HepG2 (cell line): Measurements from ENCODE around the gene CCDC83. TPM values are rescaled to one million over a fixed set of nuclear protein-coding genes. Genes with fewer than 3 reads are reported as not detected.

Experiments used
- ADNP ChIP-seq: sonication (generic); formaldehyde crosslinking; IDR thresholded peaks from 2 replicates; pipeline ENCODE4 v1.4.0; 2020; ENCODE audit warnings: missing genetic modification reagents
- CBX5 ChIP-seq: sonication (generic); formaldehyde crosslinking; IDR thresholded peaks from 2 replicates; pipeline ENCODE4 v1.4.0; 2020; ENCODE audit warnings: missing genetic modification reagents, borderline replicate concordance
- CENPX ChIP-seq: sonication (generic); formaldehyde crosslinking; IDR thresholded peaks from 2 replicates; pipeline ENCODE4 v1.9.0; 2021; ENCODE audit warnings: mild to moderate bottlenecking, missing genetic modification reagents, moderate library complexity
- ELF1 ChIP-seq: sonication (generic); formaldehyde crosslinking; IDR thresholded peaks from 2 replicates; pipeline ENCODE4 v1.4.0; 2020; ENCODE audit warnings: missing genetic modification reagents
- ELF4 ChIP-seq: sonication (generic); formaldehyde crosslinking; IDR thresholded peaks from 2 replicates; pipeline ENCODE4 v1.5.0; 2020; ENCODE audit warnings: missing genetic modification reagents, mild to moderate bottlenecking, moderate library complexity, borderline replicate concordance
- HNRNPL ChIP-seq: fragments of 200-400 bp; formaldehyde crosslinking; IDR thresholded peaks from 2 replicates; pipeline ENCODE4 v1.6.1; 2017; ENCODE audit warnings: mild to moderate bottlenecking, low read depth, low read length
- MAFF ChIP-seq: IDR thresholded peaks from 2 replicates; pipeline ENCODE4 v1.6.1; 2011; ENCODE audit warnings: low read depth, low read length, improper control_type of control experiment
- NPAS2 ChIP-seq: sonication (generic); formaldehyde crosslinking; IDR thresholded peaks from 2 replicates; pipeline ENCODE4 v1.8.0; 2022; ENCODE audit warnings: mild to moderate bottlenecking, missing genetic modification reagents, borderline replicate concordance
- NR3C1 ChIP-seq: sonication (generic); formaldehyde crosslinking; IDR thresholded peaks from 2 replicates; pipeline ENCODE4 v1.4.0; 2020; ENCODE audit warnings: missing genetic modification reagents
- POGZ ChIP-seq: sonication (generic); formaldehyde crosslinking; IDR thresholded peaks from 2 replicates; pipeline ENCODE4 v1.4.0; 2020; ENCODE audit warnings: mild to moderate bottlenecking, missing genetic modification reagents
- POLR2G ChIP-seq: fragments of 200-400 bp; formaldehyde crosslinking; IDR thresholded peaks from 2 replicates; pipeline ENCODE4 v1.6.1; 2018; ENCODE audit warnings: mild to moderate bottlenecking, low read depth, low read length, moderate library complexity
- RCOR2 ChIP-seq: IDR thresholded peaks from 2 replicates; pipeline ENCODE4 v1.6.1; 2016; ENCODE audit warnings: missing biosample characterization, missing genetic modification reagents
- SMAD1 ChIP-seq: sonication (generic); formaldehyde crosslinking; IDR thresholded peaks from 2 replicates; pipeline ENCODE4 v1.4.0; 2020; ENCODE audit warnings: missing genetic modification reagents, low read depth, mild to moderate bottlenecking, borderline replicate concordance
- SMARCC2 ChIP-seq: fragments of 450-650 bp; IDR thresholded peaks from 2 replicates; pipeline ENCODE4 v1.6.1; 2017; ENCODE audit warnings: antibody characterized with exemption, mild to moderate bottlenecking
- SNAPC2 ChIP-seq: sonication (generic); formaldehyde crosslinking; IDR thresholded peaks from 2 replicates; pipeline ENCODE4 v1.8.1; 2022; ENCODE audit warnings: mild to moderate bottlenecking, missing genetic modification reagents
- SP4 ChIP-seq: sonication (generic); formaldehyde crosslinking; IDR thresholded peaks from 2 replicates; pipeline ENCODE4 v1.8.1; 2023; ENCODE audit warnings: mild to moderate bottlenecking, missing genetic modification reagents
- TBP ChIP-seq: sonication (generic); formaldehyde crosslinking; IDR thresholded peaks from 2 replicates; pipeline ENCODE4 v1.5.0; 2020; ENCODE audit warnings: missing genetic modification reagents
- ZBTB1 ChIP-seq: sonication (generic); formaldehyde crosslinking; IDR thresholded peaks from 2 replicates; pipeline ENCODE4 v1.4.0; 2020; ENCODE audit warnings: missing genetic modification reagents, borderline replicate concordance
- ZFP62 ChIP-seq: sonication (generic); formaldehyde crosslinking; IDR thresholded peaks from 2 replicates; pipeline ENCODE4 v1.4.0; 2020; ENCODE audit warnings: missing genetic modification reagents
- ZNF24 ChIP-seq: fragments of 450-650 bp; IDR thresholded peaks from 2 replicates; pipeline ENCODE4 v1.6.1; 2017; ENCODE audit warnings: antibody characterized with exemption, mild to moderate bottlenecking
- ZNF335 ChIP-seq: sonication (generic); formaldehyde crosslinking; IDR thresholded peaks from 2 replicates; pipeline ENCODE4 v1.4.0; 2020; ENCODE audit warnings: missing genetic modification reagents
- ZNF543 ChIP-seq: sonication (generic); formaldehyde crosslinking; IDR thresholded peaks from 2 replicates; pipeline ENCODE4 v1.4.0; 2020; ENCODE audit warnings: mild to moderate bottlenecking, missing genetic modification reagents
- ZNF576 ChIP-seq: sonication (generic); formaldehyde crosslinking; IDR thresholded peaks from 2 replicates; pipeline ENCODE4 v1.4.0; 2020; ENCODE audit warnings: mild to moderate bottlenecking, missing genetic modification reagents
- ZNF577 ChIP-seq: sonication (generic); formaldehyde crosslinking; IDR thresholded peaks from 2 replicates; pipeline ENCODE4 v1.4.0; 2020; ENCODE audit warnings: mild to moderate bottlenecking, low read depth, missing genetic modification reagents, borderline replicate concordance
- ZNF782 ChIP-seq: sonication (generic); formaldehyde crosslinking; IDR thresholded peaks from 2 replicates; pipeline ENCODE4 v1.4.0; 2020; ENCODE audit warnings: missing genetic modification reagents, mild to moderate bottlenecking, borderline replicate concordance
- polyA plus RNA-seq, 8 experiments: library from polyadenylated mRNA; depleted of rRNA in 3 of 8; stranded (reverse) in 7 of 8; unstranded in 1 of 8; fragments of >200 nt; fragmentation: Illumina TruSeq in 4 of 8; extraction: Trizol in 4 of 8; gene quantifications; 2 replicates each; pipeline versions ENCODE4 v1.2.1 to v1.2.3, GENCODE V29; 2011 to 2016; ENCODE audit warnings: low read depth in 4 of 8, missing spikeins in 1 of 8, mixed read lengths in 1 of 8; ENCODE audit not compliant: insufficient read depth in 1 of 8
- total RNA-seq, 5 experiments: library from RNA; depleted of rRNA; stranded (reverse); fragments of >200 nt; fragmentation: Illumina TruSeq; extraction: Trizol; gene quantifications; 2 replicates each; pipeline ENCODE4 v1.2.3, GENCODE V29; 2016; ENCODE audit warnings: low read depth in 1 of 5
- TF ChIP-seq, protein P1 (sequence below), 2 experiments: sonication (generic) in 1 of 2; formaldehyde crosslinking in 1 of 2; IDR thresholded peaks; 2 replicates each; pipeline versions ENCODE4 v1.5.1 to v1.6.1; 2011 to 2020; ENCODE audit warnings: borderline replicate concordance in 1 of 2, low read depth in 1 of 2, low read length in 1 of 2, mild to moderate bottlenecking in 1 of 2, missing genetic modification reagents in 1 of 2, moderate library complexity in 1 of 2
- TF ChIP-seq, protein P2 (sequence below): sonication (generic); formaldehyde crosslinking; IDR thresholded peaks from 2 replicates; pipeline ENCODE4 v1.4.0; 2020; ENCODE audit warnings: missing genetic modification reagents

The CCDC83 gene
- total and polyA plus RNA-seq, 2 of the 13 experiments (the other 11 are each of a cell fraction or from before 2014, with no cell fraction given) = not detected

- TF ChIP-seq, protein P1, sequence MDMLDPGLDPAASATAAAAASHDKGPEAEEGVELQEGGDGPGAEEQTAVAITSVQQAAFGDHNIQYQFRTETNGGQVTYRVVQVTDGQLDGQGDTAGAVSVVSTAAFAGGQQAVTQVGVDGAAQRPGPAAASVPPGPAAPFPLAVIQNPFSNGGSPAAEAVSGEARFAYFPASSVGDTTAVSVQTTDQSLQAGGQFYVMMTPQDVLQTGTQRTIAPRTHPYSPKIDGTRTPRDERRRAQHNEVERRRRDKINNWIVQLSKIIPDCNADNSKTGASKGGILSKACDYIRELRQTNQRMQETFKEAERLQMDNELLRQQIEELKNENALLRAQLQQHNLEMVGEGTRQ (IDR thresholded peaks at IDR 0.05; ENCODE audit: low read depth, low read length) = no peak
- TF ChIP-seq, protein P1 (CRISPR knock-in tag; IDR thresholded peaks at IDR 0.05; ENCODE audit: borderline replicate concordance) = no peak; the same call in 1 of the 2 replicates
- TF ChIP-seq RCOR2 (CRISPR knock-in tag) (0 out of 2 replicates have a peak, but pooled peaks have one; percentile 58), ZNF24 (0 out of 2 replicates have a peak, but pooled peaks have one; percentile 15), ZNF543 (CRISPR knock-in tag) (no peak), ZNF577 (no peak), CBX5 (CRISPR knock-in tag) (peak; percentile 66), ZBTB1 (CRISPR knock-in tag) (no peak), HNRNPL (0 out of 2 replicates have a peak, but pooled peaks have one; percentile 24), ADNP (CRISPR knock-in tag) (no peak), SMAD1 (peak; percentile 96; the same call in 1 of the 2 replicates), POGZ (CRISPR knock-in tag) (peak; percentile 97), MAFF (no peak), ZNF782 (CRISPR knock-in tag) (peak; percentile 65; the same call in 1 of the 2 replicates), ZFP62 (CRISPR knock-in tag) (no peak), SNAPC2 (CRISPR knock-in tag) (peak; percentile 88), ZNF335 (CRISPR knock-in tag) (0 out of 2 replicates have a peak, but pooled peaks have one; percentile 16), ELF1 (CRISPR knock-in tag) (no peak; the same call in 1 of the 2 replicates), CENPX (no peak), SMARCC2 (no peak), ZNF576 (peak; percentile 91), NR3C1 (no peak), SP4 (CRISPR knock-in tag) (peak; percentile 79), NPAS2 (CRISPR knock-in tag) (no peak), TBP (CRISPR knock-in tag) (no peak), POLR2G (peak; percentile 72), ELF4 (no peak; the same call in 1 of the 2 replicates)
- TF ChIP-seq, protein P2, sequence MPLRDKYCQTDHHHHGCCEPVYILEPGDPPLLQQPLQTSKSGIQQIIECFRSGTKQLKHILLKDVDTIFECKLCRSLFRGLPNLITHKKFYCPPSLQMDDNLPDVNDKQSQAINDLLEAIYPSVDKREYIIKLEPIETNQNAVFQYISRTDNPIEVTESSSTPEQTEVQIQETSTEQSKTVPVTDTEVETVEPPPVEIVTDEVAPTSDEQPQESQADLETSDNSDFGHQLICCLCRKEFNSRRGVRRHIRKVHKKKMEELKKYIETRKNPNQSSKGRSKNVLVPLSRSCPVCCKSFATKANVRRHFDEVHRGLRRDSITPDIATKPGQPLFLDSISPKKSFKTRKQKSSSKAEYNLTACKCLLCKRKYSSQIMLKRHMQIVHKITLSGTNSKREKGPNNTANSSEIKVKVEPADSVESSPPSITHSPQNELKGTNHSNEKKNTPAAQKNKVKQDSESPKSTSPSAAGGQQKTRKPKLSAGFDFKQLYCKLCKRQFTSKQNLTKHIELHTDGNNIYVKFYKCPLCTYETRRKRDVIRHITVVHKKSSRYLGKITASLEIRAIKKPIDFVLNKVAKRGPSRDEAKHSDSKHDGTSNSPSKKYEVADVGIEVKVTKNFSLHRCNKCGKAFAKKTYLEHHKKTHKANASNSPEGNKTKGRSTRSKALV (CRISPR knock-in tag) = peak; percentile 97
Measured at GRCh38 chr11:85854557-85855340, 434 bp upstream of the CCDC83 start (continued).
